A549 (cell line): ENCODE measurements around the gene KRTAP12-1. TPM values are rescaled to one million over a fixed set of nuclear protein-coding genes. Genes with fewer than 3 reads are reported as not detected.

Source experiments
- ATAC-seq, 2 experiments: fragments of 200-7000 bp in 1 of 2; fragments of >200 bp in 1 of 2; cut with Nextera tagmentation in 1 of 2; cut with Tn5 transposase in 1 of 2; 3 replicates each; pipeline versions ENCODE4 v1.8.0 to v1.9.1; 2018 to 2020; ENCODE audit warnings: mild to moderate bottlenecking in 1 of 2, moderate library complexity in 1 of 2
- CTCF ChIA-PET: fragments of 300-600 bp; sonication (Branson Sonifier 250); formaldehyde crosslinking; extraction: SDS; loops from one replicate; lab custom pipeline; 2021; ENCODE audit warnings: antibody characterized with exemption, inconsistent platforms; lab: Yijun Ruan, JAX
- POLR2A ChIA-PET: fragments of 350-600 bp; formaldehyde crosslinking; extraction: SDS; loops from one replicate; lab custom pipeline; 2021; ENCODE audit warnings: antibody characterized with exemption, inconsistent platforms; lab: Yijun Ruan, JAX
- DNase-seq, 2 experiments: peaks; one replicate each; pipeline versions ENCODE4 v3.0.0 to v3.0.0-alpha.2; 2011 to 2016; ENCODE audit warnings: low read depth in 1 of 2, low spot score in 1 of 2
- FAIRE-seq: peaks from 2 replicates; lab custom pipeline; 2011; peaks lifted over from hg19 to GRCh38; lab: Jason Lieb, UNC
- H3K27ac ChIP-seq, 2 experiments: fragments of >200 bp; sonication (Bioruptor Twin); formaldehyde crosslinking; 3 replicates each; pipeline ENCODE4 v1.5.1; 2016 to 2017
- H3K4me1 ChIP-seq: fragments of >200 bp; sonication (Bioruptor Twin); formaldehyde crosslinking; 3 replicates; pipeline ENCODE4 v1.6.1; 2016
- H3K4me2 ChIP-seq: fragments of >200 bp; sonication (Bioruptor Twin); formaldehyde crosslinking; 3 replicates; pipeline ENCODE4 v1.6.1; 2016
- H3K4me3 ChIP-seq: fragments of >200 bp; sonication (Bioruptor Twin); formaldehyde crosslinking; 3 replicates; pipeline ENCODE4 v1.5.1; 2016
- H3K9me3 ChIP-seq: fragments of >200 bp; sonication (Bioruptor Twin); formaldehyde crosslinking; 3 replicates; pipeline ENCODE4 v1.6.1; 2016
- BHLHE40 ChIP-seq: IDR thresholded peaks from 2 replicates; pipeline ENCODE4 v1.6.1; 2012; ENCODE audit warnings: low read depth, low read length, inconsistent platforms
- CBX8 ChIP-seq: fragments of 200-600 bp; sonication (generic); IDR thresholded peaks from 2 replicates; pipeline ENCODE4 v1.6.1; 2016
- CEBPB ChIP-seq, 2 experiments: fragments of >200 bp in 1 of 2; sonication (Bioruptor Twin) in 1 of 2; formaldehyde crosslinking in 1 of 2; IDR thresholded peaks; 2 replicates each; pipeline ENCODE4 v1.6.1; 2012 to 2016
- CHD2 ChIP-seq: fragments of 150-350 bp; IDR thresholded peaks from 2 replicates; pipeline ENCODE4 v1.6.1; 2014; ENCODE audit warnings: low read length; ENCODE audit not compliant: partially characterized antibody
- FOSL2 ChIP-seq, 2 experiments: fragments of 450-650 bp in 1 of 2; fragments of >200 bp in 1 of 2; sonication (Bioruptor Twin) in 1 of 2; formaldehyde crosslinking; IDR thresholded peaks; 2 replicates each; pipeline versions ENCODE4 v1.5.0 to v1.6.1; 2016 to 2020; ENCODE audit warnings: mild to moderate bottlenecking in 1 of 2, moderate library complexity in 1 of 2
- GATA3 ChIP-seq: IDR thresholded peaks from 2 replicates; pipeline ENCODE4 v1.6.1; 2012; ENCODE audit warnings: borderline replicate concordance
- JUN ChIP-seq, 2 experiments: fragments of >200 bp; sonication (Bioruptor Twin); formaldehyde crosslinking; IDR thresholded peaks; 2 replicates in 1 of 2; 3 replicates in 1 of 2; pipeline ENCODE4 v1.6.1; 2016 to 2017
- KDM1A ChIP-seq: fragments of 200-600 bp; sonication (generic); IDR thresholded peaks from 2 replicates; pipeline ENCODE4 v1.6.1; 2016; ENCODE audit warnings: low read depth, mild to moderate bottlenecking
- MAFK ChIP-seq: fragments of 450-650 bp; IDR thresholded peaks from 2 replicates; pipeline ENCODE4 v1.6.1; 2014; ENCODE audit not compliant: partially characterized antibody
- NPAS2 ChIP-seq: fragments of 250-450 bp; sonication (Bioruptor Pico); IDR thresholded peaks from 2 replicates; pipeline ENCODE4 v1.8.0; 2022; ENCODE audit warnings: mild to moderate bottlenecking, moderate library complexity, borderline replicate concordance
- NR3C1 ChIP-seq: fragments of >200 bp; sonication (Bioruptor Twin); formaldehyde crosslinking; IDR thresholded peaks from 3 replicates; pipeline ENCODE4 v1.6.1; 2017
- RNF2 ChIP-seq: fragments of 200-600 bp; sonication (generic); IDR thresholded peaks from 2 replicates; pipeline ENCODE4 v1.6.1; 2016; ENCODE audit warnings: low read depth, mild to moderate bottlenecking, antibody characterized with exemption, moderate library complexity, borderline replicate concordance
- SMC3 ChIP-seq: fragments of >200 bp; sonication (Bioruptor Twin); formaldehyde crosslinking; IDR thresholded peaks from 3 replicates; pipeline ENCODE4 v1.6.1; 2018; ENCODE audit warnings: inconsistent platforms
- SREBF2 ChIP-seq: fragments of 450-650 bp; IDR thresholded peaks from 2 replicates; pipeline ENCODE4 v1.6.1; 2014; ENCODE audit warnings: mild to moderate bottlenecking, moderate library complexity
- ZC3H11A ChIP-seq: fragments of 450-650 bp; IDR thresholded peaks from 2 replicates; pipeline ENCODE4 v1.6.1; 2014; ENCODE audit warnings: antibody characterized with exemption, mild to moderate bottlenecking
- ZFP36 ChIP-seq: fragments of 450-650 bp; IDR thresholded peaks from 2 replicates; pipeline ENCODE4 v1.6.1; 2014; ENCODE audit warnings: borderline replicate concordance; ENCODE audit not compliant: partially characterized antibody
- ZNF302 ChIP-seq: fragments of 250-450 bp; sonication (Bioruptor Pico); IDR thresholded peaks from 2 replicates; pipeline ENCODE4 v1.9.0; 2021; ENCODE audit warnings: inconsistent platforms, mild to moderate bottlenecking, moderate library complexity
- ZSCAN20 ChIP-seq: fragments of 250-450 bp; sonication (Bioruptor Pico); IDR thresholded peaks from 2 replicates; pipeline ENCODE4 v1.8.0; 2022; ENCODE audit warnings: mild to moderate bottlenecking, moderate library complexity
- WGBS: methylation state at CpG from one replicate; pipeline ENCODE4 v1.1.6; 2017; ENCODE audit errors: missing lambda C conversion rate; 5-methylcytosine and 5-hydroxymethylcytosine counted together
- polyA plus RNA-seq, 4 experiments: library from polyadenylated mRNA; depleted of rRNA in 3 of 4; stranded (reverse); fragments of >200 nt; fragmentation: RNase III in 1 of 4; extraction: RNeasy Plus Mini Kit Qiagen cat#74134 plus additional on column Dnase treatment in 1 of 4; gene quantifications; 2 replicates in 3 of 4; 3 replicates in 1 of 4; pipeline ENCODE4 v1.2.3, GENCODE V29; 2011 to 2017
- TF ChIP-seq, protein P1 (sequence below): fragments of >200 bp; sonication (Bioruptor Twin); formaldehyde crosslinking; IDR thresholded peaks from 2 replicates; pipeline ENCODE4 v1.6.1; 2016
- TF ChIP-seq, protein P2 (sequence below): fragments of 150-350 bp; IDR thresholded peaks from 2 replicates; pipeline ENCODE4 v1.6.1; 2014; ENCODE audit warnings: low read depth, mild to moderate bottlenecking, low read length
- TF ChIP-seq, protein P3 (sequence below): fragments of 250-450 bp; sonication (Bioruptor Pico); IDR thresholded peaks from 2 replicates; pipeline ENCODE4 v1.5.0; 2020; ENCODE audit warnings: low read depth, mild to moderate bottlenecking, moderate library complexity
- TF ChIP-seq, protein P4 (sequence below): IDR thresholded peaks from 2 replicates; pipeline ENCODE4 v1.6.1; 2012; ENCODE audit warnings: low read depth, borderline replicate concordance
- TF ChIP-seq, protein P5 (sequence below): fragments of 250-450 bp; sonication (Bioruptor Pico); IDR thresholded peaks from 2 replicates; pipeline ENCODE4 v1.5.0; 2021; ENCODE audit warnings: mild to moderate bottlenecking, moderate library complexity, borderline replicate concordance
- TF ChIP-seq, protein P6 (sequence below): fragments of >200 bp; sonication (Bioruptor Twin); formaldehyde crosslinking; IDR thresholded peaks from 3 replicates; pipeline ENCODE4 v1.5.1; 2016
- TF ChIP-seq, protein P7 (sequence below): fragments of 450-650 bp; IDR thresholded peaks from 2 replicates; pipeline ENCODE4 v1.6.1; 2014; ENCODE audit warnings: antibody characterized with exemption
- TF ChIP-seq, protein P8 (sequence below): fragments of >200 bp; sonication (Bioruptor Twin); formaldehyde crosslinking; IDR thresholded peaks from 3 replicates; pipeline ENCODE4 v1.6.1; 2016

KRTAP12-1 gene
- polyA plus RNA-seq, 2 of the 4 experiments (the other 2 are of a cell fraction) = not detected

DNA sequence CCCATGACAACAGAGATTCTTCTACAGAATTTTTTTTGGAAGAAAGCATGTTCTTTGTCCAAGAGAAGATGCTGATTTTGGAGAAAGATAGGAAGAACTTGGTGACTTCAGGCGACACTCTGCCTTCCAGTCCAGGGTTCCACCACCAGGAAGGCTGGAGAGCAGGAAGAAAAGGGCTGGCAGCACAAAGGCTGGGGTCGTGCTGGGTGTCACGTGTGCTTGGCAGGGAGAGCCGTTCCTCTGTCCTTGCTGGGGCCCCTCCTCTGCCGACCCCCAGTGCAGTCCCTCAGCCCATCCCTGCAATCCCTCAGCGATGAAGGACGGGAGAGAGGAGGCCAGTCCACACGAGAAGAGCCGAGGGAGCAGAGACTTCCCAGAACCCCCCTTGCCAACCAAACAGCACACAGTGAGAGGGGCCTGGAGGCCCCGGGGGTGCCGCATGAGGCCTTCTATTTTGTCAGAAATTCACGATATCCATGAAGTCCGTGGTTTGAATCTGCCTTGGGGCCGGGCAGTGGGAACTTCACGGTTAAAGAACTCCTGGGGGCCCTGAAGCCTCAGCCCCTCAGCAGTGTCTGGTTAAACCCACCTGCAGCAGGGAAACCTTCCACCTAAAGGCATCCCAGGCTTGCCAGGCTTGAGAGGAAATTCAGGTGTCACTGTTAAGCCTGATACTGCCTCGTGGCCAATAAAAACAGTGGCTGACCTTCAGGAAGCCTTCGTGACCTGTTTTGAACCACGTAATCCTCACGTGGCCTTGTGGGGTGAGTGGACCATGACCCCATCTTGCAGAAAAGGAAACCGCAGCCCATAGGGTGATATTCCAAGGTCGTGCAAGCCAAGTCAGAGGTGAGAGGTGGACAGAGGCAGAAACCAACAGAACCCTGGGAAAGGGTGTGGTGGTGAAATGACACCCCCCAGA, 18.4 kb upstream of the KRTAP12-1 start:
- 30% methylated on average over 9 of the region's 21 CpGs for WGBS
- DNase-seq = no peak
- no peak for FAIRE-seq
- TF ChIP-seq ZNF302 (CRISPR knock-in tag) (no peak), MAFK (no peak), CEBPB (IDR thresholded peaks at IDR 0.05) (no peak), NR3C1 (no peak), ZSCAN20 (no peak), ZFP36 (no peak), FOSL2 (IDR thresholded peaks at IDR 0.05) (no peak), FOSL2 (CRISPR knock-in tag; IDR thresholded peaks at IDR 0.05) (no peak), RNF2 (no peak), NPAS2 (CRISPR knock-in tag) (no peak), CBX8 (no peak), ZC3H11A (no peak), SREBF2 (no peak)
- TF ChIP-seq, protein P1, sequence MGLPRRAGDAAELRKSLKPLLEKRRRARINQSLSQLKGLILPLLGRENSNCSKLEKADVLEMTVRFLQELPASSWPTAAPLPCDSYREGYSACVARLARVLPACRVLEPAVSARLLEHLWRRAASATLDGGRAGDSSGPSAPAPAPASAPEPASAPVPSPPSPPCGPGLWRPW = no peak
- TF ChIP-seq, protein P2, sequence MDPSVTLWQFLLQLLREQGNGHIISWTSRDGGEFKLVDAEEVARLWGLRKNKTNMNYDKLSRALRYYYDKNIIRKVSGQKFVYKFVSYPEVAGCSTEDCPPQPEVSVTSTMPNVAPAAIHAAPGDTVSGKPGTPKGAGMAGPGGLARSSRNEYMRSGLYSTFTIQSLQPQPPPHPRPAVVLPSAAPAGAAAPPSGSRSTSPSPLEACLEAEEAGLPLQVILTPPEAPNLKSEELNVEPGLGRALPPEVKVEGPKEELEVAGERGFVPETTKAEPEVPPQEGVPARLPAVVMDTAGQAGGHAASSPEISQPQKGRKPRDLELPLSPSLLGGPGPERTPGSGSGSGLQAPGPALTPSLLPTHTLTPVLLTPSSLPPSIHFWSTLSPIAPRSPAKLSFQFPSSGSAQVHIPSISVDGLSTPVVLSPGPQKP = no peak
- TF ChIP-seq, protein P3, sequence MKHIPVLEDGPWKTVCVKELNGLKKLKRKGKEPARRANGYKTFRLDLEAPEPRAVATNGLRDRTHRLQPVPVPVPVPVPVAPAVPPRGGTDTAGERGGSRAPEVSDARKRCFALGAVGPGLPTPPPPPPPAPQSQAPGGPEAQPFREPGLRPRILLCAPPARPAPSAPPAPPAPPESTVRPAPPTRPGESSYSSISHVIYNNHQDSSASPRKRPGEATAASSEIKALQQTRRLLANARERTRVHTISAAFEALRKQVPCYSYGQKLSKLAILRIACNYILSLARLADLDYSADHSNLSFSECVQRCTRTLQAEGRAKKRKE (CRISPR knock-in tag) = no peak
- TF ChIP-seq, protein P4, sequence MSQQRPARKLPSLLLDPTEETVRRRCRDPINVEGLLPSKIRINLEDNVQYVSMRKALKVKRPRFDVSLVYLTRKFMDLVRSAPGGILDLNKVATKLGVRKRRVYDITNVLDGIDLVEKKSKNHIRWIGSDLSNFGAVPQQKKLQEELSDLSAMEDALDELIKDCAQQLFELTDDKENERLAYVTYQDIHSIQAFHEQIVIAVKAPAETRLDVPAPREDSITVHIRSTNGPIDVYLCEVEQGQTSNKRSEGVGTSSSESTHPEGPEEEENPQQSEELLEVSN = no peak
- TF ChIP-seq, protein P5, sequence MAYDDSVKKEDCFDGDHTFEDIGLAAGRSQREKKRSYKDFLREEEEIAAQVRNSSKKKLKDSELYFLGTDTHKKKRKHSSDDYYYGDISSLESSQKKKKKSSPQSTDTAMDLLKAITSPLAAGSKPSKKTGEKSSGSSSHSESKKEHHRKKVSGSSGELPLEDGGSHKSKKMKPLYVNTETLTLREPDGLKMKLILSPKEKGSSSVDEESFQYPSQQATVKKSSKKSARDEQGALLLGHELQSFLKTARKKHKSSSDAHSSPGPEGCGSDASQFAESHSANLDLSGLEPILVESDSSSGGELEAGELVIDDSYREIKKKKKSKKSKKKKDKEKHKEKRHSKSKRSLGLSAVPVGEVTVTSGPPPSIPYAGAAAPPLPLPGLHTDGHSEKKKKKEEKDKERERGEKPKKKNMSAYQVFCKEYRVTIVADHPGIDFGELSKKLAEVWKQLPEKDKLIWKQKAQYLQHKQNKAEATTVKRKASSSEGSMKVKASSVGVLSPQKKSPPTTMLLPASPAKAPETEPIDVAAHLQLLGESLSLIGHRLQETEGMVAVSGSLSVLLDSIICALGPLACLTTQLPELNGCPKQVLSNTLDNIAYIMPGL (CRISPR knock-in tag) = no peak
- TF ChIP-seq, all 56 proteins: peak for 0
- Histone ChIP-seq H3K27ac (no peak overlapping the region), H3K4me3 (no peak overlapping the region), H3K4me1 (no peaks in the 10 kb centered on the region), H3K9me3 (no peaks in the 10 kb centered on the region), H3K4me2 (no peak overlapping the region)
- ChIA-PET CTCF (no interaction called here), POLR2A (no interaction called here)
- no peak for ATAC-seq

DNA sequence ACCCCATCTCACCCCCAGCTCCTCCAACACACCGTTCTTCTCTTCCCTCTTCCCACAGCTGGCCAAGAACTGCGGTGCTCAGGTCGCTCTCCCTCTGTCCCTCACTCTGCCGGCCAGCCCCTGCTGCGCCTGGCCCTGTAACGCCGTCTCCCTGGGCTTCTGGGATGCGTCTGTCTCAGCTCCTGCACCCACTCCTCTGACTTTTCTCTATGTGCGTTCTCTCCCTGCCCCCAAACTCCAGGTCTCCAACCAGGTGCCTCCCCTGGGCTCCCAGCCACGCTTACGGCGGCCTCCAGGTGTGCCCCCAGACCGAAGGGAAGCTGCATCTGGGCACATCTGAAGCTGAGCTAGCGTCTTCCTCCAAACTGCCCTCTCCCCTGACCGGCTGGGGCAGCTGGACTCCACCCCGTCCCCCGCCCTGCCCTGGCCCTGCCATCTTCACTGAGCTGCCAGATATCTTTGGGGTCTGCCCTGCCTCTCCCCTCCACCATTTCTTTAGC, 17.6 kb upstream of the KRTAP12-1 start:
- 33% methylated on average over 14 of the region's 17 CpGs for WGBS
- Histone ChIP-seq H3K27ac (no peak overlapping the region), H3K4me1 (no peaks in the 10 kb centered on the region), H3K4me3 (no peak overlapping the region), H3K9me3 (no peaks in the 10 kb centered on the region), H3K4me2 (no peak overlapping the region)
- DNase-seq (no peak), ATAC-seq (no peak), FAIRE-seq (no peak)
- POLR2A ChIA-PET = no interaction called here
- CTCF ChIA-PET = no interaction called here
- no peak for TF ChIP-seq CHD2
- TF ChIP-seq JUN (IDR thresholded peaks at IDR 0.05) = no peak
- TF ChIP-seq, protein P6, sequence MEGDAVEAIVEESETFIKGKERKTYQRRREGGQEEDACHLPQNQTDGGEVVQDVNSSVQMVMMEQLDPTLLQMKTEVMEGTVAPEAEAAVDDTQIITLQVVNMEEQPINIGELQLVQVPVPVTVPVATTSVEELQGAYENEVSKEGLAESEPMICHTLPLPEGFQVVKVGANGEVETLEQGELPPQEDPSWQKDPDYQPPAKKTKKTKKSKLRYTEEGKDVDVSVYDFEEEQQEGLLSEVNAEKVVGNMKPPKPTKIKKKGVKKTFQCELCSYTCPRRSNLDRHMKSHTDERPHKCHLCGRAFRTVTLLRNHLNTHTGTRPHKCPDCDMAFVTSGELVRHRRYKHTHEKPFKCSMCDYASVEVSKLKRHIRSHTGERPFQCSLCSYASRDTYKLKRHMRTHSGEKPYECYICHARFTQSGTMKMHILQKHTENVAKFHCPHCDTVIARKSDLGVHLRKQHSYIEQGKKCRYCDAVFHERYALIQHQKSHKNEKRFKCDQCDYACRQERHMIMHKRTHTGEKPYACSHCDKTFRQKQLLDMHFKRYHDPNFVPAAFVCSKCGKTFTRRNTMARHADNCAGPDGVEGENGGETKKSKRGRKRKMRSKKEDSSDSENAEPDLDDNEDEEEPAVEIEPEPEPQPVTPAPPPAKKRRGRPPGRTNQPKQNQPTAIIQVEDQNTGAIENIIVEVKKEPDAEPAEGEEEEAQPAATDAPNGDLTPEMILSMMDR = no peak
- TF ChIP-seq, protein P3 (CRISPR knock-in tag) = no peak
- TF ChIP-seq, protein P7, sequence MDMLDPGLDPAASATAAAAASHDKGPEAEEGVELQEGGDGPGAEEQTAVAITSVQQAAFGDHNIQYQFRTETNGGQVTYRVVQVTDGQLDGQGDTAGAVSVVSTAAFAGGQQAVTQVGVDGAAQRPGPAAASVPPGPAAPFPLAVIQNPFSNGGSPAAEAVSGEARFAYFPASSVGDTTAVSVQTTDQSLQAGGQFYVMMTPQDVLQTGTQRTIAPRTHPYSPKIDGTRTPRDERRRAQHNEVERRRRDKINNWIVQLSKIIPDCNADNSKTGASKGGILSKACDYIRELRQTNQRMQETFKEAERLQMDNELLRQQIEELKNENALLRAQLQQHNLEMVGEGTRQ = no peak
- no peak for TF ChIP-seq GATA3
- no peak for TF ChIP-seq SMC3
- TF ChIP-seq KDM1A = no peak
- TF ChIP-seq, protein P8, sequence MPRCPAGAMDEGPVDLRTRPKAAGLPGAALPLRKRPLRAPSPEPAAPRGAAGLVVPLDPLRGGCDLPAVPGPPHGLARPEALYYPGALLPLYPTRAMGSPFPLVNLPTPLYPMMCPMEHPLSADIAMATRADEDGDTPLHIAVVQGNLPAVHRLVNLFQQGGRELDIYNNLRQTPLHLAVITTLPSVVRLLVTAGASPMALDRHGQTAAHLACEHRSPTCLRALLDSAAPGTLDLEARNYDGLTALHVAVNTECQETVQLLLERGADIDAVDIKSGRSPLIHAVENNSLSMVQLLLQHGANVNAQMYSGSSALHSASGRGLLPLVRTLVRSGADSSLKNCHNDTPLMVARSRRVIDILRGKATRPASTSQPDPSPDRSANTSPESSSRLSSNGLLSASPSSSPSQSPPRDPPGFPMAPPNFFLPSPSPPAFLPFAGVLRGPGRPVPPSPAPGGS = no peak
- no peak for TF ChIP-seq BHLHE40
